ENCODE measurements around the gene SDF2.
"Not testable (repeated sequence)": the region's sequence is repeated elsewhere in the genome, so short reads cannot be mapped to it uniquely, and the experiment has no call there.

The SDF2 gene

GRCh38 chr17:28624148-28624547 lies 37.6 kb downstream of the SDF2 start:
- no peak for DNase-seq

GRCh38 chr17:28623696-28624095 lies 38.0 kb downstream of the SDF2 start:
- no peak for DNase-seq

DNA sequence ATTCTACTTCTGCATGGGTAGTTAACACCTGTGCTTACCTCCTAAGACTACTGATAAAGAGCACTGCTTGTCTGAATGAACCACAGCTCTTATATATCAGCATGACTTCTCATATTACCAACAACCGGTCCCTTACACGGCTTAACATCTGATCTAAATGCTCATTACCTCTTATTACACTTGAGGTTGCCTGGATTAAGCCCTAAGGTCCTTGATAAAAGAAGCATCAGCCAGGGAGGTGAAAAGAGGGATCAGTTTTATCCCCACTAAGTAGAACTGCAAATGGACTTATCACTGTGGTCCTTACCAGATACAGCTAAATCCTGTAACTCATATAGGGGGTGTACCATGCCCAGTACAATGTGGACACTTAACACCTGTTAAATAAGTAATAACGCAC lies 39.5 kb downstream of the SDF2 start:
- no peak for DNase-seq

- DNase-seq = no peak
These were observed 41.7 kb downstream of the SDF2 start for GRCh38 chr17:28620010-28620409.

- no peak for DNase-seq
These were observed 43.2 kb downstream of the SDF2 start for GRCh38 chr17:28618464-28618863.

- DNase-seq = no peak
These were observed 45.4 kb downstream of the SDF2 start for GRCh38 chr17:28616281-28616680.

GRCh38 chr17:28615260-28615940 lies 46.3 kb downstream of the SDF2 start:
- no peak for DNase-seq

GRCh38 chr17:28613931-28614381 lies 47.8 kb downstream of the SDF2 start, which contains the start of gene RSKR:
Gene RSKR (minus strand): TSS chr17:28614185. CDS start chr17:28614161, 24 bp downstream.
- DNase-seq = no peak

DNA sequence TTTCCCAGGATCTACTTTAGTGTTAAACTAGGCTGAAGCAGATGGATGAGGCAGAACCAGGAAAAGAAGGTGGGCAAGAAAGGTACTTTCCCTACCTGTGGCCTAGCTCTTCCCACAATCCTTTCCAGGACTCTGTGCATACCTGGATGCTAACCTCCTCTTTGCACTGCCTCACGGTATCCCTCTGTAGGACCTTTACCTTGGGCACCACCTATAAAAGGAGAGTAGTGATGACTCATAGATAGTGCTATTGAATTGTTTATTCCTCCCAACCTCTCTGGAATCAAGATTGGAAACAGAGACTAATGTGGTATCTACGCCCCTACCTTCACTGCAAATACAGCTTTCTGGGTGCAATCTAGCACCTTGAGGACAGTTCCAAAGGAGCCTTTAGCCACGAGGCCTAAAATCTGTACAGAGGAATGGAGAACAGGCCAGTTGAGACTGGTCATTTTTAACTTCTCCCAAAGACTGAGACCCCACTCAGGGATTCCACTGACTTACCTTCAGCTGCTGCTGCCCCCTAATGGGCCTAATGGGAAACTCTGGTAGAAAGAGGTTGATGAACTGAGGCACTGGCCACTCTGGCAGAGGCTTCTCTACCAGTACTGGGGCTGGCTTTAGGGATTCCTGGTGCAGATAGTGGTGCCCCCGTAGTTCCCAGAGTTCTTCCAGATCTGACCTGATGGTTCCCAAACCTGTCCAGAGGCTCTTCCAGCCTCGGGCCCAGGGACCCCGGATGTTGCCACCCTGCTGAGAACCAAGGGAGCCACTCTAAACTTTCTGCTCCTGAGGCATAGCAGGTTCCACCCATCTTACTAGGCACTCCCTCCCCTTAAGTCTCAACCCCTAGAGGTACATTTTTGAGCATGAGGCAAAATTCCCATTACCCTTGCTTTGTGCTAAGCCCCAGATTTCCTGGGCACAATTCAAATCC lies 48.5 kb downstream of the SDF2 start:
- DNase-seq = peak in 1 of 4 experiments; percentile 6

DNA sequence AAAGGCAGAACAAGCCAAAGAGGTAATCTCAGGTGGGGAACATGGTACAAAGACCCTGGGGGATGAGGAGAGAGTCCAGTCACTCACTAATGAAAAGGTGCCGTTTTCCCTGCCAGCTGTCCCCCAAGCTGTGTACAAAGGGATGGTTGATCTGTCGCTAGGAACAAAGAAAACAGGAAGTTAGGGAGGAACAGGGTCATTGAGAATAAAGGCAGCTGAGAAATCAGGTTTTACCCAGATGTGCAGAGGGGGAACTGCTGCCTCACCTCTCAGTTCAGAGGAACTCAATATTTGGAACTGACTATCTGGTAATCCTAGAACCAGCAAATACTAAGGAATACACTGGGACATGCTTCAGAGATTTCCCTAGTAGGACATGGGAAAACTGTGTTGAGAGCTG lies 49.2 kb downstream of the SDF2 start:
- no peak for DNase-seq

DNA sequence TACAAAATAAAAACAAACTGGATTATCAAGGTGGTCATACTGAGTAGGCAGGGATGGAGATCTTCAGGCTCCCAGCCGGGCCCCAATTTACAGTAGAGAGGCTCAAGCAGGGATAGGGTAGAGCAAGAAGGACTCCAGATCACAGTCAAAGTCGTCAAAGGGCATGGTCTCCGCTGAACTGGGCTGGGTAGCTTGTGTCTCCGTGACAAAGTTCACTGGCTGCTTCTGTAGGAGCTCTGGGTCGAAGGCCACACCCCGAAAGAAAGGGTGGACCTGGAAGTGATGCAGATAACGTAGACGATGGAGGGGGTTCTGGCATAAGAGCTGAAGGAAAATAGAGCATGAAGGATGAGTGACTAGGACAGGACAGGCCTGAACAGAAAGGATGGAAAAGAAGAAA lies 51.3 kb downstream of the SDF2 start:
- DNase-seq = no peak

GRCh38 chr17:28604031-28604430 lies 57.7 kb downstream of the SDF2 start:
- not testable (repeated sequence) for DNase-seq

- peak in 3 of 4 experiments; percentile 33 to 57 (median 53) for DNase-seq
These were observed 62.2 kb downstream of the SDF2 start for GRCh38 chr17:28599311-28600184.

GRCh38 chr17:28598799-28599310 lies 62.9 kb downstream of the SDF2 start, which contains the start of gene SPAG5:
Gene SPAG5 (minus strand): TSS chr17:28599025. CDS start chr17:28598946, 79 bp downstream.
- peak; percentile 82 to 95 (median 90) for DNase-seq

GRCh38 chr17:28598389-28598788 lies 63.3 kb downstream of the SDF2 start:
- DNase-seq = no peak
